ENCODE data around the gene F2RL1.
"Not testable (repeated sequence)": the region's sequence is repeated elsewhere in the genome, so short reads cannot be mapped to it uniquely, and the experiment has no call there.

F2RL1 gene

GRCh38 chr5:76788362-76788761 lies 30.5 kb upstream of the F2RL1 start:
- Histone ChIP-seq H3K9me3 (ENCODE audit: control insufficient read depth, insufficient read depth, low read depth, low read length) (no peaks in the 10 kb centered on the region), H3K4me1 (ENCODE audit: control insufficient read depth, insufficient read depth, low read length) (peaks cover 19% of the 10 kb centered on the region), H3K4me3 (ENCODE audit: low read depth, low read length) (no peak overlapping the region), H3K27ac (ENCODE audit: extremely low read depth, low read depth, low read length) (no peak overlapping the region), H3K36me3 (ENCODE audit: control insufficient read depth in 2 of 2, insufficient read depth in 1 of 2, low read length in 2 of 2) (no peaks in the 10 kb centered on the region)
- TF ChIP-seq ZNF354C (tag by site-specific recombination; IDR thresholded peaks at IDR 0.05; ENCODE audit: borderline replicate concordance, low read depth) (no peak), ZNF121 (tag by site-specific recombination; IDR thresholded peaks at IDR 0.05) (no peak), ZNF701 (tag by site-specific recombination; IDR thresholded peaks at IDR 0.05) (no peak), ZBTB1 (tag by site-specific recombination; IDR thresholded peaks at IDR 0.05) (no peak), ZNF518A (tag by site-specific recombination; conservative IDR thresholded peaks at IDR 0.05; ENCODE audit: low read depth) (no peak), ZNF777 (tag by site-specific recombination; IDR thresholded peaks at IDR 0.05; ENCODE audit: borderline replicate concordance) (no peak)
- POLR2A ChIA-PET: interaction anchor here (0.7 kb wide), 2 partner anchors 19 to 67 kb away, joined by 3 to 5 read pairs; no protein-coding TSS in a partner anchor
- CTCF ChIA-PET: interaction anchor here (1.8 kb wide), 1 partner anchor 14 kb away, joined by 11 read pairs; no protein-coding TSS in a partner anchor

- H3K9me3 ChIP-seq (ENCODE audit: control insufficient read depth, insufficient read depth, low read depth, low read length); H3K27ac ChIP-seq (ENCODE audit: extremely low read depth, low read depth, low read length); H3K36me3 ChIP-seq (ENCODE audit: control insufficient read depth in 2 of 2, insufficient read depth in 1 of 2, low read length in 2 of 2); H3K4me3 ChIP-seq (ENCODE audit: low read depth, low read length); POLR2A ChIA-PET: not testable (repeated sequence)
- CTCF ChIA-PET: interaction anchor here (1.2 kb wide), 1 partner anchor 15 kb away, joined by 3 read pairs; no protein-coding TSS in a partner anchor
- H3K4me1 ChIP-seq (ENCODE audit: control insufficient read depth, insufficient read depth, low read length): peaks cover 19% of the 10 kb centered on the region
- TF ChIP-seq SETDB1 (IDR thresholded peaks at IDR 0.05; ENCODE audit: insufficient read length, low read length): peak; percentile 40
Observed at GRCh38 chr5:76789275-76789674, 29.6 kb upstream of the F2RL1 start.

GRCh38 chr5:76789991-76790581 lies 28.7 kb upstream of the F2RL1 start:
- ChIA-PET POLR2A (interaction anchor here (0.6 to 2.3 kb wide), 5 partner anchors 16 to 34 kb away, joined by 3 to 24 read pairs (median 10); partner anchors contain the start of gene F2RL1), CTCF (interaction anchor here (0.5 to 1.2 kb wide), 2 partner anchors 15 to 250 kb away, joined by 3 read pairs; no protein-coding TSS in a partner anchor)
- H3K4me3 ChIP-seq (ENCODE audit: low read depth, low read length): no peak overlapping the region
- H3K9me3 ChIP-seq (ENCODE audit: control insufficient read depth, insufficient read depth, low read depth, low read length): no peaks in the 10 kb centered on the region
- H3K27ac ChIP-seq (ENCODE audit: extremely low read depth, low read depth, low read length): peak overlapping the region; percentile 79
- no peaks in the 10 kb centered on the region for H3K36me3 ChIP-seq (ENCODE audit: control insufficient read depth in 2 of 2, insufficient read depth in 1 of 2, low read length in 2 of 2)
- H3K4me1 ChIP-seq (ENCODE audit: control insufficient read depth, insufficient read depth, low read length): peaks cover 19% of the 10 kb centered on the region
- TF ChIP-seq ZNF146 (tag by site-specific recombination; IDR thresholded peaks at IDR 0.05) (no peak), SCRT1 (tag by site-specific recombination; IDR thresholded peaks at IDR 0.05; ENCODE audit: borderline replicate concordance) (no peak), ZFP41 (tag by site-specific recombination; IDR thresholded peaks at IDR 0.05; ENCODE audit: borderline replicate concordance) (no peak), ZNF529 (tag by site-specific recombination; IDR thresholded peaks at IDR 0.05; ENCODE audit: insufficient replicate concordance) (no peak), ZNF266 (tag by site-specific recombination; IDR thresholded peaks at IDR 0.05; ENCODE audit: low read depth) (no peak), PRDM10 (tag by site-specific recombination; IDR thresholded peaks at IDR 0.05) (no peak), ZSCAN18 (tag by site-specific recombination; IDR thresholded peaks at IDR 0.05) (no peak), ZNF791 (tag by site-specific recombination; IDR thresholded peaks at IDR 0.05) (no peak), ZBTB6 (tag by site-specific recombination; IDR thresholded peaks at IDR 0.05) (no peak), ZSCAN4 (tag by site-specific recombination; IDR thresholded peaks at IDR 0.05) (no peak)
